Fibroblast of lung (primary cell): ENCODE results near the gene CDKN1B.
"Not testable (repeated sequence)": the region's sequence is repeated elsewhere in the genome, so short reads cannot be mapped to it uniquely, and the experiment has no call there.

Source experiments
- EZH2 ChIP-seq: IDR thresholded peaks from 2 replicates; pipeline ENCODE4 v1.5.1; 2012; ENCODE audit warnings: low read length, control low read depth, mild to moderate bottlenecking; ENCODE audit errors: missing control alignments
- TF ChIP-seq, protein P1 (sequence below), 2 donors: IDR thresholded peaks in 1 of 2; conservative IDR thresholded peaks in 1 of 2; 1 replicate in 1 of 2; 2 replicates in 1 of 2; pipeline ENCODE4 v1.5.1; 2011 to 2012; ENCODE audit warnings: low read length in 2 of 2, control low read depth in 1 of 2, inconsistent platforms in 1 of 2, low read depth in 1 of 2, mild to moderate bottlenecking in 1 of 2

- TF ChIP-seq, protein P1, sequence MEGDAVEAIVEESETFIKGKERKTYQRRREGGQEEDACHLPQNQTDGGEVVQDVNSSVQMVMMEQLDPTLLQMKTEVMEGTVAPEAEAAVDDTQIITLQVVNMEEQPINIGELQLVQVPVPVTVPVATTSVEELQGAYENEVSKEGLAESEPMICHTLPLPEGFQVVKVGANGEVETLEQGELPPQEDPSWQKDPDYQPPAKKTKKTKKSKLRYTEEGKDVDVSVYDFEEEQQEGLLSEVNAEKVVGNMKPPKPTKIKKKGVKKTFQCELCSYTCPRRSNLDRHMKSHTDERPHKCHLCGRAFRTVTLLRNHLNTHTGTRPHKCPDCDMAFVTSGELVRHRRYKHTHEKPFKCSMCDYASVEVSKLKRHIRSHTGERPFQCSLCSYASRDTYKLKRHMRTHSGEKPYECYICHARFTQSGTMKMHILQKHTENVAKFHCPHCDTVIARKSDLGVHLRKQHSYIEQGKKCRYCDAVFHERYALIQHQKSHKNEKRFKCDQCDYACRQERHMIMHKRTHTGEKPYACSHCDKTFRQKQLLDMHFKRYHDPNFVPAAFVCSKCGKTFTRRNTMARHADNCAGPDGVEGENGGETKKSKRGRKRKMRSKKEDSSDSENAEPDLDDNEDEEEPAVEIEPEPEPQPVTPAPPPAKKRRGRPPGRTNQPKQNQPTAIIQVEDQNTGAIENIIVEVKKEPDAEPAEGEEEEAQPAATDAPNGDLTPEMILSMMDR (conservative IDR thresholded peaks at IDR 0.05 in 1 of 2, IDR thresholded peaks at IDR 0.05 in 1 of 2; ENCODE audit: low read depth in 1 of 2, low read length in 2 of 2) = not testable (repeated sequence)
- TF ChIP-seq EZH2 = not testable (repeated sequence)
Measured at GRCh38 chr12:12738152-12738551, 21.0 kb downstream of the CDKN1B start.
